B cell (primary cell): Measurements from ENCODE around the gene CLCNKA.

Source experiments
- EZH2 ChIP-seq: IDR thresholded peaks from 2 replicates; pipeline ENCODE4 v1.6.1; 2012; ENCODE audit warnings: borderline replicate concordance, low read depth, mild to moderate bottlenecking, moderate library complexity, low read length; ENCODE audit not compliant: insufficient read depth, poor library complexity, severe bottlenecking
- TF ChIP-seq, protein P1 (sequence below): fragments of 200-600 bp; IDR thresholded peaks from one replicate; pipeline ENCODE4 v1.8.0; 2022; ENCODE audit warnings: antibody characterized with exemption, mild to moderate bottlenecking

DNA sequence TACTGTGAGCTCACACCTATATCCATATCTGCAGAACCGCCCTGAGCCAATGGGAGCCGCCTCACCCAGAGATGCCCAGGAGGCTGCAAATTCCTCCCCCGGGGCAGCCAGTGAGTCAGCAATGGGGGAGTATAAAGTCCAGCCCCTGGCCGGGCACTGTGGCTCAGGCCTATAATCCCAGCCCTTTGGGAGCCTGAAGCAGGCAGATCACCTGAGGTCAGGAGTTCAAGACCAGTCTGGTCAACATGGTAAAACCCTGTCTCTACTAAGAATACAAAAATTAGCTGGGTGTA lies 16.7 kb downstream of the CLCNKA start:
- TF ChIP-seq, protein P1, sequence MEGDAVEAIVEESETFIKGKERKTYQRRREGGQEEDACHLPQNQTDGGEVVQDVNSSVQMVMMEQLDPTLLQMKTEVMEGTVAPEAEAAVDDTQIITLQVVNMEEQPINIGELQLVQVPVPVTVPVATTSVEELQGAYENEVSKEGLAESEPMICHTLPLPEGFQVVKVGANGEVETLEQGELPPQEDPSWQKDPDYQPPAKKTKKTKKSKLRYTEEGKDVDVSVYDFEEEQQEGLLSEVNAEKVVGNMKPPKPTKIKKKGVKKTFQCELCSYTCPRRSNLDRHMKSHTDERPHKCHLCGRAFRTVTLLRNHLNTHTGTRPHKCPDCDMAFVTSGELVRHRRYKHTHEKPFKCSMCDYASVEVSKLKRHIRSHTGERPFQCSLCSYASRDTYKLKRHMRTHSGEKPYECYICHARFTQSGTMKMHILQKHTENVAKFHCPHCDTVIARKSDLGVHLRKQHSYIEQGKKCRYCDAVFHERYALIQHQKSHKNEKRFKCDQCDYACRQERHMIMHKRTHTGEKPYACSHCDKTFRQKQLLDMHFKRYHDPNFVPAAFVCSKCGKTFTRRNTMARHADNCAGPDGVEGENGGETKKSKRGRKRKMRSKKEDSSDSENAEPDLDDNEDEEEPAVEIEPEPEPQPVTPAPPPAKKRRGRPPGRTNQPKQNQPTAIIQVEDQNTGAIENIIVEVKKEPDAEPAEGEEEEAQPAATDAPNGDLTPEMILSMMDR, result no peak
- no peak for TF ChIP-seq EZH2
